GM21529 (cell line): ENCODE results near the gene C1QTNF1.
A peak's percentile ranks its signal among the peaks of the same experiment; 100 is the strongest.
"Not testable (repeated sequence)": the region's sequence is repeated elsewhere in the genome, so short reads cannot be mapped to it uniquely, and the experiment has no call there.

Experiments used
- ATAC-seq: cut with Tn5 transposase; IDR thresholded peaks from one replicate; pipeline ENCODE4 v1.9.1; 2021; ENCODE audit not compliant: unreplicated experiment

The C1QTNF1 gene

GRCh38 chr17:79052131-79052530 lies 28.2 kb downstream of the C1QTNF1 start:
- no peak for ATAC-seq

GRCh38 chr17:79053251-79053925 lies 29.4 kb downstream of the C1QTNF1 start:
- ATAC-seq = no peak

GRCh38 chr17:79054200-79054960 lies 30.4 kb downstream of the C1QTNF1 start:
- ATAC-seq = no peak

GRCh38 chr17:79055197-79055596 lies 31.2 kb downstream of the C1QTNF1 start:
- ATAC-seq = no peak

GRCh38 chr17:79057737-79058385 lies 33.9 kb downstream of the C1QTNF1 start:
- ATAC-seq = no peak

GRCh38 chr17:79062691-79063090 lies 38.7 kb downstream of the C1QTNF1 start:
- no peak for ATAC-seq

GRCh38 chr17:79064026-79064425 lies 40.1 kb downstream of the C1QTNF1 start:
- ATAC-seq = no peak

- no peak for ATAC-seq
These were observed 41.2 kb downstream of the C1QTNF1 start for GRCh38 chr17:79065105-79065670.

GRCh38 chr17:79066963-79067362 lies 43.0 kb downstream of the C1QTNF1 start:
- no peak for ATAC-seq

GRCh38 chr17:79070266-79070880 lies 46.4 kb downstream of the C1QTNF1 start:
- no peak for ATAC-seq

GRCh38 chr17:79071161-79071740 lies 47.3 kb downstream of the C1QTNF1 start:
- no peak for ATAC-seq

GRCh38 chr17:79072544-79072943 lies 48.6 kb downstream of the C1QTNF1 start:
- no peak for ATAC-seq

- ATAC-seq = no peak
These were observed 49.2 kb downstream of the C1QTNF1 start for GRCh38 chr17:79073016-79073705.

GRCh38 chr17:79073706-79074088 lies 49.7 kb downstream of the C1QTNF1 start:
- ATAC-seq = no peak

GRCh38 chr17:79074121-79074648 lies 50.2 kb downstream of the C1QTNF1 start:
- ATAC-seq = not testable (repeated sequence)

- peak; percentile 90 for ATAC-seq
These were observed 50.9 kb downstream of the C1QTNF1 start, which contains the start of gene ENGASE for GRCh38 chr17:79074649-79075445. Gene ENGASE (plus strand): TSS chr17:79074824. CDS start chr17:79074945, 121 bp downstream.

GRCh38 chr17:79075446-79075750 lies 51.4 kb downstream of the C1QTNF1 start:
- peak; percentile 26 for ATAC-seq

- ATAC-seq = no peak
These were observed 52.0 kb downstream of the C1QTNF1 start for GRCh38 chr17:79075861-79076406.

- no peak for ATAC-seq
These were observed 53.6 kb downstream of the C1QTNF1 start for GRCh38 chr17:79077587-79077986.
